Ovary (tissue), 9 donors: ENCODE measurements around the gene TTC39B. TPM values are rescaled to one million over a fixed set of nuclear protein-coding genes. Genes with fewer than 3 reads are reported as not detected.

ENCODE experiments used
- DNase-seq, 5 donors: peaks; one replicate each; pipeline ENCODE4 v3.0.0-alpha.2; 2019 to 2020
- H3K27ac ChIP-seq, 2 donors: fragments of 200-600 bp; one replicate each; pipeline versions ENCODE4 v1.5.1 to v1.8.0; 2019 to 2022
- H3K27me3 ChIP-seq: fragments of 200-600 bp; one replicate; pipeline ENCODE4 v1.8.0; 2022
- H3K36me3 ChIP-seq: fragments of 200-600 bp; sonication (generic); one replicate; pipeline ENCODE4 v1.5.1; 2019
- H3K4me1 ChIP-seq: one replicate; pipeline ENCODE4 v1.8.1; 2013; ENCODE audit warnings: mild to moderate bottlenecking, moderate library complexity; ENCODE audit not compliant: insufficient read depth
- H3K4me3 ChIP-seq: fragments of 200-600 bp; sonication (generic); one replicate; pipeline ENCODE4 v1.5.1; 2017
- H3K9me3 ChIP-seq, 2 donors: fragments of 200-600 bp in 1 of 2; sonication (generic) in 1 of 2; one replicate each; pipeline versions ENCODE4 v1.5.1 to v1.8.1; 2013 to 2019; ENCODE audit warnings: mild to moderate bottlenecking in 1 of 2, moderate library complexity in 1 of 2
- CTCF ChIP-seq, 3 donors: fragments of 450-650 bp in 2 of 3; fragments of 200-600 bp in 1 of 3; IDR thresholded peaks; one replicate each; pipeline versions ENCODE4 v1.5.1 to v1.8.0; 2016 to 2022; ENCODE audit warnings: antibody characterized with exemption in 3 of 3, mild to moderate bottlenecking in 1 of 3
- EP300 ChIP-seq: sonication (generic); formaldehyde crosslinking; IDR thresholded peaks from one replicate; pipeline ENCODE4 v1.6.1; 2017; ENCODE audit warnings: antibody characterized with exemption
- POLR2A ChIP-seq: fragments of 450-650 bp; IDR thresholded peaks from one replicate; pipeline ENCODE4 v1.6.1; 2017; ENCODE audit warnings: antibody characterized with exemption, mild to moderate bottlenecking, moderate library complexity
- WGBS, 3 donors: extraction: QIAGEN DNeasy Blood & Tissue Kit in 1 of 3; methylation state at CpG; one replicate each; pipeline versions ENCODE4 v1.1.5 to v1.1.7; 2013 to 2017; 5-methylcytosine and 5-hydroxymethylcytosine counted together
- intact Hi-C, 4 donors: fragments of 100-400 bp; cut with DNase I; formaldehyde crosslinking; loops; one replicate each; pipeline versions ENCODE4 v1.11.0 to v1.15.1; 2022 to 2023
- polyA plus RNA-seq, 2 donors: library from polyadenylated mRNA; stranded (reverse); fragments of 200-250 nt in 1 of 2; fragments of 350-450 nt in 1 of 2; fragmentation: Illumina TruSeq in 1 of 2; extraction: RNeasy Lipid Tissue Mini Kit (QIAGEN cat#74804) in 1 of 2; gene quantifications; one replicate each; pipeline ENCODE4 v1.2.3, GENCODE V29; 2013 to 2014
- total RNA-seq, 7 donors: library from RNA; depleted of rRNA in 2 of 7; stranded (reverse); fragments of >200 nt in 2 of 7; fragmentation: NEBNext Ultra II Directional in 3 of 7; extraction: Animal tissue kit (Norgen Biotek cat#: 25700) in 3 of 7; gene quantifications; one replicate each; pipeline versions ENCODE4 v1.1.0 to v1.2.4, GENCODE V29; 2016 to 2023
- donor health status: DM: no; HTN: no; CAD: no; lungs with moderate emphysema.
- donor health status: DM: no; HTN: no; CAD: no.
- donor health status: Bipolar disorder and iron deficiency.
- donor health status: DM: yes; HTN: yes; CAD: no.
- donor health status: DM: no; HTN: no; CAD: no.
- donor health status: DM: yes; HTN: yes; CAD: no.

TTC39B gene
- total and polyA plus RNA-seq, 9 donors, result 2.9 to 26.0 (median 11.0) TPM

GRCh38 chr9:15243081-15243480 lies 63.9 kb downstream of the TTC39B start:
- no peak for TF ChIP-seq EP300
- no peak for TF ChIP-seq CTCF (IDR thresholded peaks at IDR 0.05)
- no peak for TF ChIP-seq POLR2A
- Histone ChIP-seq H3K27me3 (no peaks in the 10 kb centered on the region), H3K27ac (no peak overlapping the region), H3K4me1 (peaks cover 12% of the 10 kb centered on the region), H3K4me3 (no peak overlapping the region), H3K36me3 (no peaks in the 10 kb centered on the region), H3K9me3 (no peaks in the 10 kb centered on the region)
- 72 to 96% (median 93%) methylated on average over 1 of the region's 1 CpG for WGBS, 3 donors
- intact Hi-C loops, result no loop called here
- DNase-seq, result no peak

- TF ChIP-seq EP300 (no peak), POLR2A (no peak), CTCF (IDR thresholded peaks at IDR 0.05) (no peak)
- WGBS, 3 donors, result 71 to 75% (median 74%) methylated on average over 4 of the region's 4 CpGs
- intact Hi-C loops, result no loop called here
Observed at GRCh38 chr9:15240927-15241326, 66.1 kb downstream of the TTC39B start.

GRCh38 chr9:15239816-15240215 lies 67.2 kb downstream of the TTC39B start:
- no peak for DNase-seq
- TF ChIP-seq POLR2A (no peak), CTCF (IDR thresholded peaks at IDR 0.05) (no peak), EP300 (no peak)
- Histone ChIP-seq H3K9me3 (no peaks in the 10 kb centered on the region), H3K36me3 (no peaks in the 10 kb centered on the region), H3K4me1 (peaks cover 12% of the 10 kb centered on the region), H3K27ac (no peak overlapping the region), H3K4me3 (no peak overlapping the region), H3K27me3 (no peaks in the 10 kb centered on the region)
- intact Hi-C loops, result no loop called here
- WGBS, 3 donors, result 50 to 59% (median 58%) methylated on average over 2 of the region's 2 CpGs

More at GRCh38 chr9:15240927-15241326, 66.1 kb downstream of the TTC39B start:
- Histone ChIP-seq H3K27ac (no peak overlapping the region), H3K9me3 (no peaks in the 10 kb centered on the region), H3K27me3 (no peaks in the 10 kb centered on the region), H3K36me3 (no peaks in the 10 kb centered on the region), H3K4me3 (no peak overlapping the region), H3K4me1 (peaks cover 12% of the 10 kb centered on the region)
- no peak for DNase-seq

- TF ChIP-seq EP300, result no peak
- no peak for TF ChIP-seq POLR2A
- TF ChIP-seq CTCF (IDR thresholded peaks at IDR 0.05), result no peak
- 51 to 67% (median 59%) methylated on average over 5 of the region's 5 CpGs for WGBS, 3 donors
- peaks cover 7% of the 10 kb centered on the region for H3K4me1 ChIP-seq
- H3K27me3 ChIP-seq, result no peaks in the 10 kb centered on the region
- intact Hi-C loops, result loop anchor here in 1 of 4 donors (1.0 kb wide), 1 partner anchor 11 kb away; no protein-coding TSS in a partner anchor
- H3K4me3 ChIP-seq, result no peak overlapping the region
- no peak for DNase-seq
- no peaks in the 10 kb centered on the region for H3K36me3 ChIP-seq
- H3K27ac ChIP-seq, result no peak overlapping the region
- H3K9me3 ChIP-seq, result no peaks in the 10 kb centered on the region
Observed at GRCh38 chr9:15238646-15239045, 68.4 kb downstream of the TTC39B start.
